NCI-H1436 (cell line): ENCODE results near the gene SNX9.
"Not testable (repeated sequence)": the region's sequence is repeated elsewhere in the genome, so short reads cannot be mapped to it uniquely, and the experiment has no call there.

Source experiments
- DNase-seq: peaks from one replicate; lab custom pipeline; 2025; lab: John Stamatoyannopoulos, UW

SNX9 gene

GRCh38 chr6:157858664-157859063, 35.6 kb downstream of the SNX9 start:
- not testable (repeated sequence) for DNase-seq

GRCh38 chr6:157859775-157860504, 36.9 kb downstream of the SNX9 start:
- DNase-seq = no peak

- no peak for DNase-seq
Measured at GRCh38 chr6:157860505-157860991, 37.5 kb downstream of the SNX9 start.

- DNase-seq = no peak
Measured at GRCh38 chr6:157861184-157861583, 38.1 kb downstream of the SNX9 start.

GRCh38 chr6:157861814-157862213, 38.8 kb downstream of the SNX9 start:
- no peak for DNase-seq

GRCh38 chr6:157862706-157863105, 39.7 kb downstream of the SNX9 start:
- no peak for DNase-seq

- no peak for DNase-seq
Measured at GRCh38 chr6:157864185-157864761, 41.2 kb downstream of the SNX9 start.

- DNase-seq = no peak
Measured at GRCh38 chr6:157865249-157865648, 42.2 kb downstream of the SNX9 start.

- no peak for DNase-seq
Measured at GRCh38 chr6:157867155-157867559, 44.1 kb downstream of the SNX9 start.

- no peak for DNase-seq
Measured at GRCh38 chr6:157867981-157868380, 44.9 kb downstream of the SNX9 start.

GRCh38 chr6:157868835-157869234, 45.8 kb downstream of the SNX9 start:
- no peak for DNase-seq

GRCh38 chr6:157869673-157870302, 46.7 kb downstream of the SNX9 start:
- no peak for DNase-seq

GRCh38 chr6:157873735-157874344, 50.8 kb downstream of the SNX9 start:
- DNase-seq = peak; percentile 39

GRCh38 chr6:157877149-157877548, 54.1 kb downstream of the SNX9 start:
- DNase-seq = no peak

- no peak for DNase-seq
Measured at GRCh38 chr6:157877573-157878438, 54.8 kb downstream of the SNX9 start.

GRCh38 chr6:157879034-157879872, 56.2 kb downstream of the SNX9 start:
- DNase-seq = no peak

- no peak for DNase-seq
Measured at GRCh38 chr6:157879873-157880254, 56.8 kb downstream of the SNX9 start.

GRCh38 chr6:157880534-157880933, 57.5 kb downstream of the SNX9 start:
- DNase-seq = no peak

- DNase-seq = no peak
Measured at GRCh38 chr6:157881342-157881741, 58.3 kb downstream of the SNX9 start.

- no peak for DNase-seq
Measured at GRCh38 chr6:157884756-157885155, 61.7 kb downstream of the SNX9 start.

GRCh38 chr6:157885211-157885788, 62.3 kb downstream of the SNX9 start:
- no peak for DNase-seq
